PC-9 (cell line): ENCODE data around the gene TUSC2. TPM values are rescaled to one million over a fixed set of nuclear protein-coding genes. Genes with fewer than 3 reads are reported as not detected.

Experiments used
- BruUV-seq: library from RNA; stranded (reverse); fragments of 400-500 nt; replicated peaks from 2 replicates; lab custom pipeline; 2021; lab: Mats Ljungman, UMichigan
- CTCF ChIA-PET: fragments of 300-600 bp; sonication (Branson Sonifier 250); formaldehyde crosslinking; loops from one replicate; lab custom pipeline; 2022; ENCODE audit warnings: antibody characterized with exemption; lab: Charles Lee
- POLR2A ChIA-PET: fragments of 300-600 bp; sonication (Branson Sonifier 250); formaldehyde crosslinking; loops from one replicate; lab custom pipeline; 2022; ENCODE audit warnings: antibody characterized with exemption; ENCODE audit not compliant: unreplicated experiment; lab: Charles Lee
- DNase-seq, 2 experiments: peaks; one replicate each; pipeline versions ENCODE4 v3.0.0 to v3.0.0-alpha.2; 2015 to 2022; ENCODE audit warnings: mixed read lengths in 1 of 2
- H2AFZ ChIP-seq: fragments of 200-600 bp; sonication (generic); 2 replicates; pipeline ENCODE4 v1.8.1; 2017; ENCODE audit warnings: antibody characterized with exemption
- H3F3A ChIP-seq: fragments of 200-600 bp; sonication (generic); 2 replicates; pipeline ENCODE4 v1.8.1; 2017; ENCODE audit warnings: antibody characterized with exemption, mild to moderate bottlenecking, low read depth; ENCODE audit not compliant: insufficient read depth
- H3K27ac ChIP-seq: fragments of 200-600 bp; sonication (generic); 2 replicates; pipeline ENCODE4 v1.6.1; 2016; ENCODE audit warnings: mixed run types
- H3K27me3 ChIP-seq: fragments of 200-600 bp; sonication (generic); 2 replicates; pipeline ENCODE4 v1.6.1; 2016; ENCODE audit warnings: low read depth, mixed run types; ENCODE audit not compliant: insufficient read depth
- H3K36me3 ChIP-seq: fragments of 200-600 bp; sonication (generic); 2 replicates; pipeline ENCODE4 v1.6.1; 2016; ENCODE audit warnings: low read depth, mixed run types
- H3K4me1 ChIP-seq: fragments of 200-600 bp; sonication (generic); replicated peaks from 2 replicates; pipeline ENCODE4 v1.6.1; 2016; ENCODE audit warnings: mixed run types; ENCODE audit not compliant: insufficient read depth
- H3K4me2 ChIP-seq: fragments of 200-600 bp; sonication (generic); 2 replicates; pipeline ENCODE4 v1.6.1; 2017; ENCODE audit warnings: mixed run types
- H3K4me3 ChIP-seq: fragments of 200-600 bp; sonication (generic); 2 replicates; pipeline ENCODE4 v1.6.1; 2016; ENCODE audit warnings: mixed run types
- H3K79me2 ChIP-seq: fragments of 200-600 bp; sonication (generic); 2 replicates; pipeline ENCODE4 v1.6.1; 2017; ENCODE audit warnings: low read depth, mixed run types
- H3K9me2 ChIP-seq: fragments of 200-600 bp; sonication (generic); 2 replicates; pipeline ENCODE4 v1.8.1; 2017; ENCODE audit warnings: mild to moderate bottlenecking; ENCODE audit not compliant: insufficient read depth
- H3K9me3 ChIP-seq: fragments of 200-600 bp; sonication (generic); 2 replicates; pipeline ENCODE4 v1.8.1; 2016; ENCODE audit warnings: low read depth; ENCODE audit not compliant: insufficient read depth
- H4K20me1 ChIP-seq: fragments of 200-600 bp; sonication (generic); 2 replicates; pipeline ENCODE4 v1.8.1; 2017; ENCODE audit not compliant: insufficient read depth
- EZH2 ChIP-seq: fragments of 200-600 bp; sonication (generic); IDR thresholded peaks from 2 replicates; pipeline ENCODE4 v1.8.0; 2017; ENCODE audit warnings: antibody characterized with exemption, low read depth
- intact Hi-C: fragments of 100-400 bp; cut with micrococcal nuclease; formaldehyde crosslinking; loops from one replicate; pipeline ENCODE4 v1.10.0; 2022; ENCODE audit not compliant: unreplicated experiment
- total RNA-seq: library from RNA; stranded (reverse); gene quantifications from 2 replicates; pipeline ENCODE4 v1.2.3, GENCODE V29; 2021
- TF ChIP-seq, protein P1 (sequence below): fragments of 200-600 bp; sonication (generic); conservative IDR thresholded peaks from 2 replicates; pipeline ENCODE4 v1.6.1; 2017; ENCODE audit warnings: mixed run types, antibody characterized with exemption, mild to moderate bottlenecking, moderate library complexity

The TUSC2 gene
- total RNA-seq, 1 experiment from 2014 or later: 24.7 TPM

DNA sequence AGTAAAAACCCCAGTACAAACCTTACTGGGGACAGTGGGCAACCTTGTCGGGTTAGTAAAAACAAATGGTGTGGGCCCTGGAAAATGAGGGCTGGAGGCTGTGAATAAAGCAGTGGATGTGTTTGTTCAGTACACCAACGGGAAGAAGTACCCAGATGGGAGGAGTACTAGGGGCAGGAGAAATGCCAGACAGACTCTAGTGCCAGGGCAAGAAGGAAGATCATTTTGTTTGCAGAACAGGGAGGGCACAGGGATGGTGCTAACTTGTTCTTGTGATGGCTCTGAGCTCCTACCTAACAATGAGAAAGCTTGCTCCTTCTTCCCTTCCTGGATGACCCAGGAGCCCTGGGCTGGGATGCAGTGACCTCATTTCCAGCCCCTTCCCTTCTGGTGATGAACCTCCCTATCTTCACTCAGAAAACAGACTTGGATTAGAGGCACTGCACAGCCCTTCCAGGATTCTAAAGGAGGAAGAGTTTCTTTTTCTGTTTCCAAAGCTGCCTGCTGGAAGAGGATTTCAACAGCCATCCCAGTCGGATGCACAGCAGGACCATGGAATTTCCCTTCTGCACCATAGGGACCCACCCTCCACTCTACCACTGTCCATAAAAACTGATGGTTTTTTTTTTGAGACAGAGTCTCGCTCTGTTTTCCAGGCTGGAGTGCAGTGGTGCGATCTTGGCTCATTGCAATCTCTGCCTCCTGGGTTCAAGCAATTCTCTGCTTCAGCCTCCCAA lies 6.5 kb upstream of the TUSC2 start:
- TF ChIP-seq, protein P1, sequence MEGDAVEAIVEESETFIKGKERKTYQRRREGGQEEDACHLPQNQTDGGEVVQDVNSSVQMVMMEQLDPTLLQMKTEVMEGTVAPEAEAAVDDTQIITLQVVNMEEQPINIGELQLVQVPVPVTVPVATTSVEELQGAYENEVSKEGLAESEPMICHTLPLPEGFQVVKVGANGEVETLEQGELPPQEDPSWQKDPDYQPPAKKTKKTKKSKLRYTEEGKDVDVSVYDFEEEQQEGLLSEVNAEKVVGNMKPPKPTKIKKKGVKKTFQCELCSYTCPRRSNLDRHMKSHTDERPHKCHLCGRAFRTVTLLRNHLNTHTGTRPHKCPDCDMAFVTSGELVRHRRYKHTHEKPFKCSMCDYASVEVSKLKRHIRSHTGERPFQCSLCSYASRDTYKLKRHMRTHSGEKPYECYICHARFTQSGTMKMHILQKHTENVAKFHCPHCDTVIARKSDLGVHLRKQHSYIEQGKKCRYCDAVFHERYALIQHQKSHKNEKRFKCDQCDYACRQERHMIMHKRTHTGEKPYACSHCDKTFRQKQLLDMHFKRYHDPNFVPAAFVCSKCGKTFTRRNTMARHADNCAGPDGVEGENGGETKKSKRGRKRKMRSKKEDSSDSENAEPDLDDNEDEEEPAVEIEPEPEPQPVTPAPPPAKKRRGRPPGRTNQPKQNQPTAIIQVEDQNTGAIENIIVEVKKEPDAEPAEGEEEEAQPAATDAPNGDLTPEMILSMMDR: no peak
- TF ChIP-seq EZH2: no peak
- no TSS peak for BruUV-seq
- no peaks in the 10 kb centered on the region for H3K36me3 ChIP-seq
- no peak overlapping the region for H2AFZ ChIP-seq
- no peak for DNase-seq
- no peaks in the 10 kb centered on the region for H3K9me2 ChIP-seq
- H4K20me1 ChIP-seq: no peaks in the 10 kb centered on the region
- intact Hi-C loops: loop anchor here (1.0 to 5.0 kb wide), 3 partner anchors 34 to 107 kb away; partner anchors contain the start of gene SEMA3B
- H3K79me2 ChIP-seq: peaks cover 42% of the 10 kb centered on the region
- H3K4me1 ChIP-seq: peaks cover 25% of the 10 kb centered on the region
- H3F3A ChIP-seq: peaks cover 41% of the 10 kb centered on the region; the same call in 1 of the 2 replicates
- peak overlapping the region; percentile 73 for H3K4me2 ChIP-seq
- no peak overlapping the region for H3K4me3 ChIP-seq
- H3K27ac ChIP-seq: no peak overlapping the region; the same call in 1 of the 2 replicates
- CTCF ChIA-PET: no interaction called here
- H3K27me3 ChIP-seq: no peaks in the 10 kb centered on the region
- no peaks in the 10 kb centered on the region for H3K9me3 ChIP-seq
- POLR2A ChIA-PET: no interaction called here

DNA sequence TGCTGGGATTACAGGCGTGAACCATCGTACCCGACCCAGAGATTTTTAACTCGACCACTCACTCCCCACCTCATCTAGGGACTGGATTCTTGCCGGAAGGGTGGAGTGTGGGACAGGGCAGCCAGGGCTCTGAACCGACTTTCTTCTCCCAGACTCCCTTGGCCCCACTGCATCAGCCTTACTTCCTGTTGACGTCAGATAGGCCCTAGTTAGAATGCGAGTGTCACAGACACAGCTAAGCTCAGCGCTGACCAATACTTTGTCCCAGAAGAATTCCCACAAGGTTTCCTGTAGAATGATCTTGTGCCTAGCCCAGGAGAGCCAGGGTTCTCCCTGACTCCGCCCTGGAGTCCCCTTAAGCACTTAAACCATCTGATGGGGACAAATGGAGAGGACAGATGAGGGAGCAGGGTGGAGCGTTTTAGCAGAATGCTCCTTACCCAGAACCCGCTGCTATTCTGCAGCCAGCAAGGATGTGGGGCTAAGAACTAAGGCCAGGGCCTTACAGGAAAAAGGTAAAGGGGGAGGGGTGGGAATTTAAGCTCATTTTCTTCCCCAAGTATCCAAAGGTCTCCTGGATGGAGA lies 5.8 kb upstream of the TUSC2 start:
- ChIA-PET POLR2A (interaction anchor here (0.5 to 0.6 kb wide), 2 partner anchors 11 to 27 kb away, joined by 20 to 21 read pairs; no protein-coding TSS in a partner anchor), CTCF (no interaction called here)
- intact Hi-C loops: no loop called here
- no TSS peak for BruUV-seq
- Histone ChIP-seq H3K9me3 (no peaks in the 10 kb centered on the region), H3K9me2 (no peaks in the 10 kb centered on the region), H3K27ac (no peak overlapping the region), H3K36me3 (no peaks in the 10 kb centered on the region), H3K79me2 (peaks cover 42% of the 10 kb centered on the region), H3K4me3 (no peak overlapping the region), H3K4me1 (peaks cover 24% of the 10 kb centered on the region), H4K20me1 (no peaks in the 10 kb centered on the region), H3K4me2 (no peak overlapping the region), H3F3A (peaks cover 45% of the 10 kb centered on the region), H3K27me3 (no peaks in the 10 kb centered on the region), H2AFZ (no peak overlapping the region)
- TF ChIP-seq, protein P1: no peak
- no peak for TF ChIP-seq EZH2
- DNase-seq: no peak

DNA sequence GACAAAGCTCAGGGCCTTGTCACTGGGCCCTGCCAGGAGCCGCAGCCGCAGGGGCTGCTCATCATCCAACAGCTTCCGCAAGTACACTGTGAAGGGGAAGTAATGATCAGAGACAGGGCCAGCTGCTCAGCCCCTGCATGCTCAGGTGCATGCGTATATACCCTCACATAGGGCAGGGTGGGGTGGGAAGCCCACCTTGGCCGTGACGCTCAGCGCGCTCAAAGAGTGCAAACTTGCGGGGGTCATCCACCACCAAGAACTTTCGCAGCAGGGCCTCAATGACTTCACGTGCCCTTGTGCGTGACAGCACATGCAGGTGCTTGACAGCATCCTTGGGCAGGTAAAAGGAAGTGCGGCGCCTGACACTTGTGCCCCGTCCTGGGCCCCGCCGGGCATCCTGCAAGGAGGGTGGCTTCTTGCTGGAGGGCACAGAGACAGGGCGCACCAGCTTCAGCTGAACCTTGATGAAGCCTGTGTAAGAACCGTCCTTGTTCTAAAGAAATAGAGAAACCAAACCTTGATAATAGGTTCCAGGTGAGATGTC lies 3.4 kb upstream of the TUSC2 start:
- no peak for DNase-seq
- Histone ChIP-seq H3K9me2 (no peaks in the 10 kb centered on the region), H3K4me1 (peaks cover 19% of the 10 kb centered on the region), H3K4me2 (no peak overlapping the region), H4K20me1 (no peaks in the 10 kb centered on the region; the same call in 1 of the 2 replicates), H3K4me3 (no peak overlapping the region), H3K36me3 (no peaks in the 10 kb centered on the region), H3K79me2 (peaks cover 50% of the 10 kb centered on the region), H3K27me3 (no peaks in the 10 kb centered on the region), H2AFZ (no peak overlapping the region), H3K9me3 (no peaks in the 10 kb centered on the region), H3K27ac (no peak overlapping the region), H3F3A (peaks cover 38% of the 10 kb centered on the region)
- CTCF ChIA-PET: no interaction called here
- intact Hi-C loops: no loop called here
- no TSS peak for BruUV-seq
- POLR2A ChIA-PET: no interaction called here
- no peak for TF ChIP-seq EZH2
- TF ChIP-seq, protein P1: no peak
